Measurements from ENCODE around the gene ZNF532.

The ZNF532 gene

DNA sequence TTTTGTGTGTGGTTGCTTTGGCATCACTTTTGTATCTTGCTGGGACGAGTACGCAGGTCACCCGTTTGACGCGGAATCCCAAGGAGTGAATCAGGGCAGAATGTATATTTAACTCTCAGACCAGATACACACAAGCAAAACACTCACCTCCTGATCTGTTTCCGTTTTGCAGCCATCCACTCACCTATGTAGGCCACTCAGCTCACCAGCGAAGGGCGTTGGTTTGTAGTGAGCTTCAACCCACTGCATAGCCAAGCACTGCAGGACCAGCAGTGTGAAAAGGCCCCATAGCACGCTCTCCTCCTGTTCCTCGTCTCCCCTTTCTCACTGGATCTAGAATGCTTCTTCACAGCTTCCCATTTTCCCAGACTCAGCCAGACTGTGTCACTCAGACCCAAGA lies 58.3 kb downstream of the ZNF532 start:
- H3K4ac ChIP-seq (ENCODE audit: low read length) = no peak overlapping the region
- no peak overlapping the region for H3K4me3 ChIP-seq (ENCODE audit: low read length in 2 of 2)
- peaks cover 38 to 97% of the 10 kb centered on the region in 2 donors for H3K36me3 ChIP-seq (replicated peaks in 1 of 2; ENCODE audit: control insufficient read depth in 2 of 2, insufficient read depth in 2 of 2, low read length in 2 of 2)
- no peak overlapping the region for H4K8ac ChIP-seq (ENCODE audit: low read depth, low read length)
- no peak overlapping the region for H2BK120ac ChIP-seq (ENCODE audit: low read depth, low read length)
- H3K23ac ChIP-seq (ENCODE audit: low read depth, low read length, poor library complexity) = no peak overlapping the region
- H3K9me3 ChIP-seq (replicated peaks in 1 of 2; ENCODE audit: control insufficient read depth in 2 of 2, insufficient read depth in 1 of 2, low read depth in 1 of 2, low read length in 2 of 2) = peaks cover 8 to 32% of the 10 kb centered on the region in 2 donors
- H3K4me2 ChIP-seq (ENCODE audit: insufficient read depth, low read length, poor library complexity, severe bottlenecking) = no peak overlapping the region
- H3K4me1 ChIP-seq (ENCODE audit: control insufficient read depth in 2 of 2, insufficient read depth in 1 of 2, low read depth in 1 of 2, low read length in 2 of 2) = peaks cover 0 to 9% of the 10 kb centered on the region in 2 donors
- no peak overlapping the region for H2AK5ac ChIP-seq (ENCODE audit: low read depth, low read length)
- no peak for DNase-seq (ENCODE audit: low spot score)
- H2AFZ ChIP-seq (ENCODE audit: low read length) = no peak overlapping the region
- H4K91ac ChIP-seq (ENCODE audit: low read depth, low read length, poor library complexity) = no peak overlapping the region
- H3K27me3 ChIP-seq (ENCODE audit: control insufficient read depth in 3 of 3, insufficient read depth in 3 of 3, low read depth in 1 of 3, low read length in 3 of 3) = no peaks in the 10 kb centered on the region
- no peak overlapping the region for H2BK5ac ChIP-seq (ENCODE audit: low read length)
- no peak overlapping the region for H2BK12ac ChIP-seq (ENCODE audit: low read length)
- H3K9ac ChIP-seq (ENCODE audit: low read depth, low read length, poor library complexity) = no peak overlapping the region
- H2BK15ac ChIP-seq (ENCODE audit: low read length) = no peak overlapping the region
- no peak overlapping the region for H3K18ac ChIP-seq (ENCODE audit: low read length)
- WGBS, 2 donors (ENCODE audit: extremely low coverage in 2 of 2, insufficient read length in 2 of 2, insufficient replicate concordance in 1 of 2) = no CpG with 5 or more reads among the region's 10 CpGs
- H3K79me1 ChIP-seq (ENCODE audit: low read depth, low read length) = peaks cover 12% of the 10 kb centered on the region
- no peak overlapping the region for H3K27ac ChIP-seq (replicated peaks; ENCODE audit: low read length)
- H3K14ac ChIP-seq (ENCODE audit: low read length) = no peak overlapping the region

DNA sequence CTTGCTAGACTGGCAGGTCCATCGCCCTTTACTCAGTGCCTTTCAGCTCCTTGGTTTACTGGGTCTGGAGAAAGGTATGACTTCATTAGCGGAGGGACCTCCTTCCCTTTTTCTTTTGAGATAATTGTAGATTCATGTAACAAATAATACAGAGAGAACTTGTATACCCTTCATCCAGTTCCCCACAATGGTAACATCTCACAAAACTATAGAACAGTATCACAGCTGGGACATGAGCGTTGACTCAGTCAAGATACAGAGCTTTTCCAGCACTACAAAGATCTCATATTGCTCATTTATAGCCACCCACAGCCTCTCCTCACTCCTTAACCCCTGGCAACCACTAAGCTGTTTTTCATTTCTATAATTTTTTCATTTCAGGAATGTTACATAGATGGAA lies 59.8 kb downstream of the ZNF532 start:
- Histone ChIP-seq H3K4me3 (ENCODE audit: low read length in 2 of 2) (no peak overlapping the region), H3K4me1 (ENCODE audit: control insufficient read depth in 2 of 2, insufficient read depth in 1 of 2, low read depth in 1 of 2, low read length in 2 of 2) (peaks cover 0 to 15% of the 10 kb centered on the region in 2 donors), H2BK120ac (ENCODE audit: low read depth, low read length) (no peak overlapping the region), H3K18ac (ENCODE audit: low read length) (no peak overlapping the region), H2AK5ac (ENCODE audit: low read depth, low read length) (no peak overlapping the region), H3K27ac (replicated peaks; ENCODE audit: low read length) (no peak overlapping the region), H3K9me3 (replicated peaks in 1 of 2; ENCODE audit: control insufficient read depth in 2 of 2, insufficient read depth in 1 of 2, low read depth in 1 of 2, low read length in 2 of 2) (peaks cover 8 to 32% of the 10 kb centered on the region in 2 donors), H3K23ac (ENCODE audit: low read depth, low read length, poor library complexity) (no peak overlapping the region), H3K4me2 (ENCODE audit: insufficient read depth, low read length, poor library complexity, severe bottlenecking) (no peak overlapping the region), H3K14ac (ENCODE audit: low read length) (no peak overlapping the region), H2BK5ac (ENCODE audit: low read length) (no peak overlapping the region), H3K27me3 (ENCODE audit: control insufficient read depth in 3 of 3, insufficient read depth in 3 of 3, low read depth in 1 of 3, low read length in 3 of 3) (no peaks in the 10 kb centered on the region), H4K91ac (ENCODE audit: low read depth, low read length, poor library complexity) (no peak overlapping the region), H3K79me1 (ENCODE audit: low read depth, low read length) (peaks cover 9% of the 10 kb centered on the region), H3K4ac (ENCODE audit: low read length) (no peak overlapping the region), H4K8ac (ENCODE audit: low read depth, low read length) (no peak overlapping the region), H3K9ac (ENCODE audit: low read depth, low read length, poor library complexity) (no peak overlapping the region), H2AFZ (ENCODE audit: low read length) (no peak overlapping the region), H2BK15ac (ENCODE audit: low read length) (no peak overlapping the region), H3K36me3 (replicated peaks in 1 of 2; ENCODE audit: control insufficient read depth in 2 of 2, insufficient read depth in 2 of 2, low read length in 2 of 2) (peaks cover 24 to 96% of the 10 kb centered on the region in 2 donors), H2BK12ac (ENCODE audit: low read length) (no peak overlapping the region)
- DNase-seq (ENCODE audit: low spot score) = no peak
- no CpG with 5 or more reads among the region's 3 CpGs for WGBS, 2 donors (ENCODE audit: extremely low coverage in 2 of 2, insufficient read length in 2 of 2, insufficient replicate concordance in 1 of 2)

DNA sequence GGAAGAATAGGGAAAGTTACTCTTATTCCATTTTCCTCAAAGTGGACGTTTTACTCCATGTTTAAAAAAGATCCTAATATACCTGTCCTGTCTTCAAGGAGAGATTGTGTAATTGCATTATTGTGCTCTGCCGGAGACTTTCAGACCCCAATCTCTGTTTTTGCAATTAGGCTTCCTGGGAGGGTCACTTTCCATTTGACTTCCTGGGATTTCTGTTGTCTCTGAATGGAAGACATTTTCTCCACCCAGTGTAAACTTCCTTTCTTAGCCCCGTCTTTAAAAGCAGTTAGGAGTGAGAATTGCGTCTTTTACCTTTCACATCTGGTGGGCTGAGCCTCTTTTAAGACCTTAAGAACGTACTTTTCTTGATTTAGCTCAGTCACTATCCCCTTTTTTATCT lies 63.0 kb downstream of the ZNF532 start:
- no peak overlapping the region for H3K23ac ChIP-seq (ENCODE audit: low read depth, low read length, poor library complexity)
- H2BK12ac ChIP-seq (ENCODE audit: low read length) = no peak overlapping the region
- no peak overlapping the region for H2BK120ac ChIP-seq (ENCODE audit: low read depth, low read length)
- H3K4me2 ChIP-seq (ENCODE audit: insufficient read depth, low read length, poor library complexity, severe bottlenecking) = no peak overlapping the region
- no peak overlapping the region for H4K91ac ChIP-seq (ENCODE audit: low read depth, low read length, poor library complexity)
- H3K27ac ChIP-seq (replicated peaks; ENCODE audit: low read length) = no peak overlapping the region
- H4K8ac ChIP-seq (ENCODE audit: low read depth, low read length) = no peak overlapping the region
- no peak overlapping the region for H2BK15ac ChIP-seq (ENCODE audit: low read length)
- no CpG with 5 or more reads among the region's 5 CpGs for WGBS, 2 donors (ENCODE audit: extremely low coverage in 2 of 2, insufficient read length in 2 of 2, insufficient replicate concordance in 1 of 2)
- DNase-seq (ENCODE audit: low spot score) = no peak
- H2AK5ac ChIP-seq (ENCODE audit: low read depth, low read length) = no peak overlapping the region
- no peak overlapping the region for H3K14ac ChIP-seq (ENCODE audit: low read length)
- H3K27me3 ChIP-seq (ENCODE audit: control insufficient read depth in 3 of 3, insufficient read depth in 3 of 3, low read depth in 1 of 3, low read length in 3 of 3) = no peaks in the 10 kb centered on the region
- H3K79me1 ChIP-seq (ENCODE audit: low read depth, low read length) = peaks cover 7% of the 10 kb centered on the region
- H3K9ac ChIP-seq (ENCODE audit: low read depth, low read length, poor library complexity) = no peak overlapping the region
- no peak overlapping the region for H3K18ac ChIP-seq (ENCODE audit: low read length)
- no peak overlapping the region for H3K4me3 ChIP-seq (ENCODE audit: low read length in 2 of 2)
- H2BK5ac ChIP-seq (ENCODE audit: low read length) = no peak overlapping the region
- no peak overlapping the region for H2AFZ ChIP-seq (ENCODE audit: low read length)
- H3K4ac ChIP-seq (ENCODE audit: low read length) = no peak overlapping the region
- peaks cover 8 to 31% of the 10 kb centered on the region in 2 donors for H3K9me3 ChIP-seq (replicated peaks in 1 of 2; ENCODE audit: control insufficient read depth in 2 of 2, insufficient read depth in 1 of 2, low read depth in 1 of 2, low read length in 2 of 2)
- H3K4me1 ChIP-seq (ENCODE audit: control insufficient read depth in 2 of 2, insufficient read depth in 1 of 2, low read depth in 1 of 2, low read length in 2 of 2) = peaks cover 0 to 14% of the 10 kb centered on the region in 2 donors
- H3K36me3 ChIP-seq (replicated peaks in 1 of 2; ENCODE audit: control insufficient read depth in 2 of 2, insufficient read depth in 2 of 2, low read length in 2 of 2) = peaks cover 18 to 92% of the 10 kb centered on the region in 2 donors

DNA sequence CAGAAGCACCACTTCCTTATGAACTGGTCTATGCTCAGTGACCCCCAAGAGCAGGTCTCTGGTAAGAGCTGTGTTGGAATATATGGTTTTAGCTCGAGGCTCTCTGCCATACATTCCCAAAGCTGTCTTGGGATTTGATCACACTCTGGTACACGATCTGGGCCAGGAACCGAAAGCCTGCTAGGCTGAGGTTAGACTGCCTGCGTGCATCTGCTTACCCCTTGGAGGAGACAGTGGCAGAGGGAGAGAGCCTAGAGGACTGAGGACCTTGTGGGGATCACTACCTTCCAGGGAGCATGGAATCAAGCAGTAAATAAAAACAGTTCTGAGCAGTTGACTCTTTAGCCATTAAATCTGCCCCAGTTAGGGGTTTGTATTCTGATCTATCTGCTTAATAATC lies 63.7 kb downstream of the ZNF532 start:
- no peak overlapping the region for H3K4me3 ChIP-seq (ENCODE audit: low read length in 2 of 2)
- no peak overlapping the region for H3K4me2 ChIP-seq (ENCODE audit: insufficient read depth, low read length, poor library complexity, severe bottlenecking)

More for the DNA sequence above, 63.7 kb downstream of the ZNF532 start:
- no peak overlapping the region for H2AK5ac ChIP-seq (ENCODE audit: low read depth, low read length)
- peaks cover 6 to 24% of the 10 kb centered on the region in 2 donors for H3K9me3 ChIP-seq (replicated peaks in 1 of 2; ENCODE audit: control insufficient read depth in 2 of 2, insufficient read depth in 1 of 2, low read depth in 1 of 2, low read length in 2 of 2)
- no peak overlapping the region for H2BK120ac ChIP-seq (ENCODE audit: low read depth, low read length)
- no peak overlapping the region for H2BK12ac ChIP-seq (ENCODE audit: low read length)
- peaks cover 7% of the 10 kb centered on the region for H3K79me1 ChIP-seq (ENCODE audit: low read depth, low read length)
- DNase-seq (ENCODE audit: low spot score) = no peak
- no peak overlapping the region for H3K4ac ChIP-seq (ENCODE audit: low read length)
- no peak overlapping the region for H3K14ac ChIP-seq (ENCODE audit: low read length)
- WGBS, 2 donors (ENCODE audit: extremely low coverage in 2 of 2, insufficient read length in 2 of 2, insufficient replicate concordance in 1 of 2) = no CpG with 5 or more reads among the region's 4 CpGs
- no peaks in the 10 kb centered on the region for H3K27me3 ChIP-seq (ENCODE audit: control insufficient read depth in 3 of 3, insufficient read depth in 3 of 3, low read depth in 1 of 3, low read length in 3 of 3)
- H3K23ac ChIP-seq (ENCODE audit: low read depth, low read length, poor library complexity) = no peak overlapping the region
- H2BK15ac ChIP-seq (ENCODE audit: low read length) = no peak overlapping the region
- H4K8ac ChIP-seq (ENCODE audit: low read depth, low read length) = no peak overlapping the region
- H3K4me1 ChIP-seq (ENCODE audit: control insufficient read depth in 2 of 2, insufficient read depth in 1 of 2, low read depth in 1 of 2, low read length in 2 of 2) = peaks cover 0 to 14% of the 10 kb centered on the region in 2 donors
- no peak overlapping the region for H2AFZ ChIP-seq (ENCODE audit: low read length)
- H3K18ac ChIP-seq (ENCODE audit: low read length) = peak overlapping the region; percentile 91
- peaks cover 12 to 92% of the 10 kb centered on the region in 2 donors for H3K36me3 ChIP-seq (replicated peaks in 1 of 2; ENCODE audit: control insufficient read depth in 2 of 2, insufficient read depth in 2 of 2, low read length in 2 of 2)
- no peak overlapping the region for H4K91ac ChIP-seq (ENCODE audit: low read depth, low read length, poor library complexity)
- H2BK5ac ChIP-seq (ENCODE audit: low read length) = no peak overlapping the region
- no peak overlapping the region for H3K9ac ChIP-seq (ENCODE audit: low read depth, low read length, poor library complexity)
- no peak overlapping the region for H3K27ac ChIP-seq (replicated peaks; ENCODE audit: low read length)
